Measurements from ENCODE around the gene NDUFB7.

The NDUFB7 gene

GRCh38 chr19:14525729-14526128, 46.1 kb downstream of the NDUFB7 start:
- Mint-ChIP-seq H3K9me3 (no peaks in the 10 kb centered on the region), H3K4me3 (no peak overlapping the region), H3K27me3 (no peaks in the 10 kb centered on the region), H3K27ac (no peak overlapping the region), H3K4me1 (peaks cover 49% of the 10 kb centered on the region)
- no peak for DNase-seq
- no peak for ATAC-seq

DNA sequence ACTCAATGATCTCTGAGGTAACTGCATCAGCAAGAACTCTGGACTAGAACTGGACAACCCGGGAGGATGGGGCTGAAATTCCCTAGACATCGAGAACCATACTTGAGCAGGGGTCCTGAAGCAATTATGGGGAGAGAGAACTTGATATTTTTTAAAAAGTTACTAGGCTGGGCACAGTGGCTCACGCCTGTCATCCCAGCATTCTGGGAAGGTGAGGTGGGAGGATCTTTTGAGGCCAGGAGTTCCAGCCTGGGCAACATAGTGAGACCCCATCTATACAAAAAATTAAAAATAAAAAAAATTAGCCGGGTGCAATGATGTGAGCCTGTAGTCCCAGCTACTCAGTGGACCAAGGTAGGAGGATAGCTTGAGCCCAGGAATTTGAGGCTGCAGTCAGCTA, 51.3 kb downstream of the NDUFB7 start:
- Mint-ChIP-seq H3K4me3 (no peak overlapping the region), H3K4me1 (peaks cover 64% of the 10 kb centered on the region), H3K27ac (peak overlapping the region in 1 of 2 donors; percentile 72), H3K27me3 (no peaks in the 10 kb centered on the region), H3K9me3 (no peaks in the 10 kb centered on the region)
- ATAC-seq, result no peak
- no peak for DNase-seq

GRCh38 chr19:14519860-14520407, 51.9 kb downstream of the NDUFB7 start:
- peaks cover 70% of the 10 kb centered on the region for H3K4me1 Mint-ChIP-seq
- peak overlapping the region; percentile 40 to 84 for H3K27ac Mint-ChIP-seq
- no peaks in the 10 kb centered on the region for H3K9me3 Mint-ChIP-seq
- H3K27me3 Mint-ChIP-seq, result no peaks in the 10 kb centered on the region
- ATAC-seq, result no peak
- H3K4me3 Mint-ChIP-seq, result peak overlapping the region; percentile 95 to 96
- no peak for DNase-seq

DNA sequence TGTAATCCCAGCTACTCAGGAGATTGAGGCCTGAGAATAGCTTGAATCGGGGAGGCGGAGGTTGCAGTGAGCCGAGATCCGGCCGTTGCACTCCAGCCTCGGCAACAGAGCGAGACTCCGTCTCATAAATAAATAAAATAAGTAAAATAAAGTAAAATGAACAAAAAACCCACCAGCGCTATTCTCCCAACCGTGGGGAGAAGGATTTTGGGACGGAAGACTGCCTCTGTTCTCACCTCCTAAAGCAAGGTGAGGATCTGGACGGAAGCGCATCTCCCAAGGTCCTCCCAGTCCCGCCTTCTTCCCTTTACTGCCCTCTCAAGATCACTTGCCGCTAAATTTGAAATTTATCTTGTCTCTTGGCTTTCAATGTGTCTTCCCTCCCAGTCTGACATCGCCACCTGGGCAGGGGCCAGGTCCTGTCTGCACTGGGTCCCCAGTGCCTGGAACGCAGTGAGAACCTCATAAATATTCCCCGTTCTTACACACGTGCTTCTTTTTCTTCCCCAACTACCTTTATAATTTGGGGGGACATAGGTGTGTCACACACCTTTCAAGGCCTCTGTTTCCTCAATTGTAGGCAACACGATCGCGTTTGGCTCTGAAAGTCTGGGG, 52.5 kb downstream of the NDUFB7 start:
- H3K27ac Mint-ChIP-seq, result peak overlapping the region; percentile 40 to 84
- H3K9me3 Mint-ChIP-seq, result no peaks in the 10 kb centered on the region
- peak overlapping the region; percentile 95 to 96 for H3K4me3 Mint-ChIP-seq
- no peak for ATAC-seq
- no peak for DNase-seq
- H3K4me1 Mint-ChIP-seq, result peaks cover 76% of the 10 kb centered on the region
- no peaks in the 10 kb centered on the region for H3K27me3 Mint-ChIP-seq

DNA sequence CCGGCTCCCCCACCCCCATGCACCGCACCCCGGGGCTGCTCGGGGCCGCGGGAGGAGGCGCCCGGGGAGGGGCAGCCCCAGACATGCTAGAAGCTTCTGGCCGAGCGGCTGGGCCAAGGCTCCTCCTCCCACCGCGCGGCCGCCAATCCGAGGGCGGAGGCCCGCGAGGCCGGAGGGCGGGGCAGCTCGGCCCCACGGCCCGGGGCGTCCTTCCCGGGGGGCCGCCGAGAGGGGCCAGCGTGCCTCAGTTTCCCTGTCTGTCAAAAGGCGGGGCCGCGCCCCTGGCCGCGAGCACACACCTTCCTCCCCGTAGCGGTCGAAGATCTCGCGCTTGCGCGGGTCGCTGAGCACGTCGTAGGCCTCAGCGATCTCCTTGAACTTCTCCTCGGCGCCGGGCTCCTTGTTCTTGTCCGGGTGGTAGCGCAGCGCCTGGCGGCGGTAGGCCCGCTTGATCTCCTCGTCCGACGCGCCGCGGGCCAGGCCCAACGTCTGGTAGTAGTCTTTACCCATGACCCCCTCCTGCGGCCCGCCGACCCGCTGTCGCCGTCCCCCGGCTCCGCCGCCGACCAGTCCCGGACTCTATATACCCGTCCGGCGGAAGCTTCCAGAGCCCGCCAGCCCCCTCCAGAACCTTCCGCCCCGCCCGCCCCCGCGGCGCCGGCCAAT, 53.9 kb downstream of the NDUFB7 start, which contains the start of gene DNAJB1:
Gene DNAJB1, minus strand, starts transcription at position 558 of the 666 bp plus-strand sequence. Its CDS starts 48 bp downstream, at position 510.
- peak; percentile 72 for ATAC-seq
- H3K27me3 Mint-ChIP-seq, result no peaks in the 10 kb centered on the region
- peak within 1 kb of the TSS; percentile 95 to 96 for H3K4me3 Mint-ChIP-seq
- H3K4me1 Mint-ChIP-seq, result peaks cover 72% of the 10 kb centered on the region
- peak within 1 kb of the TSS; percentile 98 to 99 for H3K27ac Mint-ChIP-seq
- H3K9me3 Mint-ChIP-seq, result no peaks in the 10 kb centered on the region
- DNase-seq, result peak; percentile 73 to 78

- Mint-ChIP-seq H3K27ac (peak overlapping the region; percentile 88 to 94), H3K4me1 (peaks cover 67% of the 10 kb centered on the region), H3K4me3 (peak overlapping the region; percentile 95 to 96), H3K27me3 (no peaks in the 10 kb centered on the region), H3K9me3 (no peaks in the 10 kb centered on the region)
- DNase-seq (no peak), ATAC-seq (no peak)
Measured at GRCh38 chr19:14517446-14517839, 54.4 kb downstream of the NDUFB7 start.

DNA sequence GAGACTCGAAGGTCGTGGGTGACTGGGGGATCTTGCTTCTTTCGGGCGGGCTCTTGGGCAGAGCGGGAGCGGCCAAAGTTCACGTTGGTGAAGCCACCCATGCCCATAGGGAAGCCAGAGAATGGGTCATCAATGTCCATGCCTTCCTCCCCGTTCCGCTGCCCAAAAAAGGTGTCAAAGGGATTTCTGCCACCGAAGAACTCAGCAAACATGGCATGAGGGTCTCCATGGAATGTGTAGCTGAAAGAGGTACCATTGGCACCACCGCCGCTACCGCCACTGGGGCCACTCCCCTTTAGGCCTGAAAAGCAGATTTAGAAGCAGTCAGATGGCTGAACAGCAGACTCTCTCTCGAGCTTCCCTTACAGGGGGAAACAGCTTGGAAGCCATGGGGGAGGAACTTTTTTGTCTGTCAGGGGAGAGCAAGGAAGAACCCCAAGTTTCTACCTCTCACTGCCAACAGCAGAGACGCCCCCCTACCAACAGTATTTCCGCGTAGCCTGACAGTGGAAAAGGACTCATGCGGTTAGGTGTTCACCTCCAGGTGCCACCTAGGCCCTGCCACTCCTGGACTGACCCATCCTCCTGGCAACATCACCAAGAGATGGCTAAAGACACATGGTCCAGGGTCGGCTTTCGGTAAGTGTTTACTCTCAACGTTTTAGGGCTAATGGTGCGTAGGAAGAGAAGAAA, 55.0 kb downstream of the NDUFB7 start:
- peaks cover 62% of the 10 kb centered on the region for H3K4me1 Mint-ChIP-seq
- DNase-seq (no peak), ATAC-seq (no peak)
- peak overlapping the region; percentile 95 to 96 for H3K4me3 Mint-ChIP-seq
- H3K9me3 Mint-ChIP-seq, result no peaks in the 10 kb centered on the region
- H3K27ac Mint-ChIP-seq, result peak overlapping the region; percentile 88 to 94
- H3K27me3 Mint-ChIP-seq, result no peaks in the 10 kb centered on the region
